Activated CD4-positive, alpha-beta T cell treated with anti-CD3 and anti-CD28 coated beads, Interleukin-2, amount 50 U/mL, for 4 hours (primary cell): ENCODE measurements around the gene UGT3A2.
"Not testable (repeated sequence)": the region's sequence is repeated elsewhere in the genome, so short reads cannot be mapped to it uniquely, and the experiment has no call there.

Experiments used
- DNase-seq, 2 experiments: peaks; one replicate each; pipeline ENCODE4 v3.0.0-alpha.2; 2020

The UGT3A2 gene

DNA sequence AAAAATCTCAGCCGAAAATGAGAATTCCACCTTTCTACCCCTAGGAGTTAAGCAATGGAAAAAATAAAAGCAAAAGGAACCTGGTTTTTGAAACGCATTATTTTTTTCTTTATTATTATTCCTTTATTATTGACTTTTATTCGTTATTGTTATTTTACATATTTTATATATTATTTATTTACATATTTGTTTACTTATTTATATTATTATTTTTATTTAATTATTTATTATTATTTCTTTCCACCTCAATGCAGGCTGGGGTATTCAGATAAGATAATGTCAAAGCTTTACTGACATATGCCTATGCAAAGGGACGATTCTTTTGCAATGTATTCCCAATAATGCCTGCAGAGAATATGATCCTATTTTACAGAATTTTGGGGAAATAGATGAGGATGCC is 16.7 kb downstream of the UGT3A2 start:
- DNase-seq = no peak

- DNase-seq = no peak
Observed at GRCh38 chr5:36047384-36048160, 19.1 kb downstream of the UGT3A2 start.

- no peak for DNase-seq
Observed at GRCh38 chr5:36045895-36046294, 20.8 kb downstream of the UGT3A2 start.

GRCh38 chr5:36041537-36041845 is 25.2 kb downstream of the UGT3A2 start:
- DNase-seq = no peak

DNA sequence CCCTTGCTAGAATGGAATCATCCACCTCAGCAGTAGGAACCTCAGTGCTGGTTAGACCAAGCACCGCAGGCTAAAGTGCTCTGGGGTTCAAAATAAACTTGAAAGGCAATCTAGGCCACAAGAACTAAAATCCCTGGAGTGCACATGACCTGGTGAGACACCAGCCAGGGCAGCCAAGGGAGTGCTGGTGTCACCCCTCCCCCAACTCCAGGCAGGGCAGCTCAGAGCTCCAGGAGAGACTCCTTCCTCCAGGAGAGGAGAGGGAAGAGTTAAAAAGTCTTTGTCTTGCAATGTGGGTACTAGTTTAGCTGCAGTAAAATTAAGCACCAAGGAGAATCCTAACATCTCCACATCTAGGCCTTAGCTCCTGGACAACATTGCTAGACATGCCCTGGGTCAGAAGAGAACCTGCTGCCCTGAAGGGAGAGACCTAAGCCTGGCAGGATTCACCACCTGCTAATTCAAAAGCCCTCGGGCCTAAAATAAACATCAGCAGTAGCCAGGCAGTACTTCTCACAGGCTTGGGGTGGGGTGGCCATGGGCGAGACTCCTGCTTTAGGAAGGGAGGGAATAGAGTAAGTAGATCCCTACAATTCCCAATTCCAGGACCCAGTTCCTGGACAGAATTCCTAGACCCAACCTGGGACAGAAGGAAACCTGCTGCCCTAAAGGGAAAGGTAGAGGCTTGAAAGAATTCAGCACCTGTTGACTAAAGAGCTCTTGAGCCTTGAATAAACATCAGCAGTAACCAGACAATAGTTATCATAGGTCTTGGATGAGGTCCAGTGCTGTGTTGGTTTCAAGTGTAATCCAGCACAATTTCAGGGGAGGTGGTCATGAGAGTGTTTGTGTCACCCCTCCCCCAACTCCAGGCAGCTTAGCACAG is 25.8 kb downstream of the UGT3A2 start:
- DNase-seq = no peak

- no peak for DNase-seq
Observed at GRCh38 chr5:36035696-36036095, 31.0 kb downstream of the UGT3A2 start.

GRCh38 chr5:36034536-36035134 is 32.0 kb downstream of the UGT3A2 start:
- DNase-seq = not testable (repeated sequence)

GRCh38 chr5:36033486-36033885 is 33.2 kb downstream of the UGT3A2 start:
- DNase-seq = no peak

- no peak for DNase-seq
Observed at GRCh38 chr5:36033047-36033446, 33.6 kb downstream of the UGT3A2 start.

DNA sequence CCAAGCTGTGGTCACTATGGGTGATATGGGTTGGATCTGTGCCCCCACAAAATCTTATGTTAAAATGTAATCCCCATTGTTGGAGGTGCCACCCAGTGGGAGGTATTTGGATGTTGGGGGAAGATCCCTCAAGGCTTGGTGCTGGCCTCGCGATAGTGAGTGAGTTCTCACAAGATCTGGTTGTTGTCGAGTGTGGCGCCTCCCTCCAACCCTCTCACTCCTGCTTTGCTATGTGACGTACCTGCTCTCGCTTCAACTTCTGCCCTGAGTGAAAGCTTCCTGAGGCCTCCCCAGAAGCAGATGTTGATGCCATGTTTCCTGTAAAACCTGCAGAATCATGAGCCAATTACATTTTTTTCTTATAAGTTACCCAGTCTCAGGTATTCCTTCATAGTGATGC is 35.5 kb downstream of the UGT3A2 start:
- no peak for DNase-seq

DNA sequence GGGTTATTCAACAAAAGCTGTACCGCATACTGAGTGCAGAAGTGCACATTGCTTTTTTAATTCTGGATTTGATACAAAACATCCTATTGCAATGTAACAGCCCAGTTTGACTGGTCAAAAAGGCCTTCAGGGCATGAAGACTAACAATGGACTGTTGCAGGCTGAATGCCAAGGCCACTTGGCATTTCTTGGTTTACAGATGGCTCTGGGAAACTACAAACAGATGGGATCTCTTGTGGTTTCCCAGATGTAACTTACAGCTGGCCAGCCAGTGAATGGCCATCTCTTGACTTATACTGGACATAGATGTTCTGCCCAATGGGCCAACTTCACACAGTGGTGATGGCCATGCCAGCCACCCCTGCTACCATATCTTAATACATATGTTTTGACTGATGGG is 36.8 kb downstream of the UGT3A2 start:
- DNase-seq = no peak

DNA sequence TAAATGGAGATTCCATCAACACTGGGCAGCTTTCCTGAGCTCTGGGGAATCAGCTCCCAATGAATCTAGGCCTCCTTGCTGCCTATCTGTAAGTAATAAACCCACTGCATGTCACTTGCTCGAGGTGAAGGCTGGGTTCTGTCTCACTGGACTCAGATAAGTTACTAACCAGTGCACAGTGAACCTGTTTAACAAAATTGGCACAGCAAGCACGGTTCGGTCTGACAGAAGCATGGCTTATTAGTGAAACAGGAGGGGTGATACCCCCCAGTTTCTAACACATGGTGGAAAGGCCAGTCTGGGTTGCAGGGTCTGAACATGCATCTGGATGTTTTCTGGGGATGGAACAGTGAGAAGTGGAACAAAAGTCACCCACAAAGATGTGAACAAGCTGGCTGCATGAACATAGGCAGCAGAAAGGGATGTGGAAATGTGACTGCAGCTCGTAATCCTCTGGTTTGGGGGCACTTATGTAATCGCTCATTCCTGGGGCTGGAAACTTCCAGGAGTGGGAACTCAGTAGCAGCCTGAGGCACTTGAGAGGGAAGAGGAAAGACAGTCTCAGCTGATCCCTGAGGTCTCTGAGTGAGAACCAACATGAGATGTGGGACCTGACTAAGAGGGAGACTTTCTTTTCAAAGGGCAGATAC is 37.7 kb downstream of the UGT3A2 start:
- DNase-seq = no peak

DNA sequence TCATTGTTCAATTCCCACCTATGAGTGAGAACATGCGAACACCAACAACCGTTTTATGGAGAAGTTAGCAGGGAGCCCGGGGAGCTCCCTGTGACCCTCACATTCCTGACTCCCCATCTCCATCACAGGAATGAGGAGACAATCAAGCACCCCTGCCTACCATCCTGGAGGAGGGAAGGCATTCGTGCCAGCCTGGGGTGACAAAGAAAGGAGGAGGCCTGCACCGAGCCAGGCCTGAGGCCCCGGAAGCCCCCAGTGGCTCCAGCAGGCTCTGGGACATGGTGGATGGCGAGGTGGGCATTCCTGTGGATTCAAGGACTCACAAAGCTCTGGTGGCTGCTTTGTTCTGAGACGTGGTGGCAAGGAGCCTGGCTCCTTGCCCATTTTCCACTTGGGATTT is 39.0 kb downstream of the UGT3A2 start:
- no peak for DNase-seq

GRCh38 chr5:36026706-36027465 is 39.8 kb downstream of the UGT3A2 start:
- DNase-seq = no peak

- DNase-seq = not testable (repeated sequence)
Observed at GRCh38 chr5:36022246-36022645, 44.4 kb downstream of the UGT3A2 start.

DNA sequence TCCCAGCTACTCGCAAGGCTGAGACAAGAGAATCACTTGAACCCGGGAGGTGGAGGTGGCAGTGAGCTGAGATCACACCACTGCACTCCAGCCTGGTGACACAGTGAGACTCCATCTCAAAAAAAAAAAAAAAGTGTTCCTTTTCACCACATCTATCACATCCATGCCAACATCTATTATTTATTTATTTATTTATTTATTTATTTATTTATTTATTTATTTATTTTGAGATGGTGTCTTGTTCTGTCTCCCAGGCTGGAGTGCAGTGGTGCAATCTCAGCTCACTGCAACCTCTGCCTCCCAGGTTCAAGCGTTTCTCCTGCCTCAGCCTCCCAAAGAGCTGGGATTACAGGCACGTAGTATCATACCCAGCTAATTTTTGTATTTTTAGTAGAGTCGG is 47.1 kb downstream of the UGT3A2 start:
- DNase-seq = not testable (repeated sequence)

DNA sequence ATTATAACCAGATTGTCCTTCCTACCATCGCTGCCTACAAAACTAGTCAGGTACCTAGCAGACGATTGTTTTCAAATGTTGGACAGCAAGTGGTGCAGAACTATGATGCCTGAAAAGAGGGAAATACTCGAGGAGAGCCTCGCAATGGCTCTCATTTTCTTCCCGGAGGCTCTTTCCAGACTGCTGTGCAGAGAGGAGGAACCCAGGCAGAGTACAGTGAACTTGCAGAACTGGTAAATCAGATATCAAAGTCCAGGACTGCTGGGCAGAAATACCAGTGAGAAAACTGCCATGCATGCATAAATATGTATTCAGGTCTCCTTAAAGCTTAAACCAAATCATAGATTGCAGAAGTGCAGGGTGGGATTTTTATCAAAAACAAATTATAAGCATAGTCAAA is 49.1 kb downstream of the UGT3A2 start:
- DNase-seq = no peak

DNA sequence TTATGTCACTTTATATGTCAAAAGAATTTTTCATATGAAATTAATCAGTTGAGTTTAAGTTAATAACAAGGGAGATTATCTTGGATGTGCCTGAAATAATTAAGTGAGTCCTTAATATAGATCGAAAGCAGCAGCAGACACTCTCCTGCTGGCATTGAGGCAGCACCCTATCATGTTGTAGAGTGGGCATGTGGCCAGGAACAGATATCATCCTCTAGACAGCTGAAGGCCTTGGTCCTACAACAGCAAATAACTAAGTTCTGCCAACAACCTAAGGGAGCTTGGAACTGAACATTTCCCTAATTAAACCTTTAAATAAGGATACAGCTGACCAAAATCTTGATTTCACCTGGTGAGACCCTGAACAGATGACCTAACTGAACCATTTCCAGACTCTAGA is 49.7 kb downstream of the UGT3A2 start:
- DNase-seq = no peak

DNA sequence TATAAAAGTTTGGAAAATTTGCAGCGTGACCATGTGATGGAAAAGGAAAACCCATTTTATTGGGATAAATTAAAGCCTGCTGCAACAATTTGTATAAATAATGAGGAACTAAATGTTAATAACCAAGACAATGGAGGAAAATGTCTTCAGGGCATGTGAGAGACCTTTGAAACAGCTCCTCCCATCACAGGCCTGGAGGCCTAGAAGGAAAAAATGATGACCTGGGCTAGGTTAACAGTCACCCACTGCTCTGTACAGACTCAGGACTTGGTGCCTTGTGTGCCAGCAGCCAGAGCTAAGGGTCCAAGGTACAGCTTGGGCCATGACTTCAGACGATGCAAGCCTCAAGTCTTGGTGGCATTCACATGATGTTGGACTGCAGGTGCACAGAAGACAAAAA is 53.5 kb downstream of the UGT3A2 start:
- DNase-seq = no peak

GRCh38 chr5:36009698-36010097 is 57.0 kb downstream of the UGT3A2 start:
- no peak for DNase-seq

- no peak for DNase-seq
Observed at GRCh38 chr5:36007366-36007765, 59.3 kb downstream of the UGT3A2 start.

GRCh38 chr5:36006163-36006562 is 60.5 kb downstream of the UGT3A2 start:
- no peak for DNase-seq

- no peak for DNase-seq
Observed at GRCh38 chr5:36001032-36001431, 65.7 kb downstream of the UGT3A2 start.
